Skeletal muscle satellite cell (primary cell): ENCODE results near the gene PARK7. TPM values are rescaled to one million over a fixed set of nuclear protein-coding genes. Genes with fewer than 3 reads are reported as not detected.
"Not testable (repeated sequence)": the region's sequence is repeated elsewhere in the genome, so short reads cannot be mapped to it uniquely, and the experiment has no call there.

Experiments
- H3K27me3 ChIP-seq: 2 replicates; pipeline ENCODE4 v1.7.0; 2013; ENCODE audit warnings: low read length; ENCODE audit not compliant: control insufficient read depth, insufficient read depth
- H3K36me3 ChIP-seq: 2 replicates; pipeline ENCODE4 v1.7.0; 2013; ENCODE audit warnings: mild to moderate bottlenecking, control low read depth, low read length; ENCODE audit not compliant: insufficient read depth
- H3K4me1 ChIP-seq: 2 replicates; pipeline ENCODE4 v1.7.0; 2013; ENCODE audit warnings: low read length; ENCODE audit not compliant: control insufficient read depth, insufficient read depth
- H3K4me2 ChIP-seq: 2 replicates; pipeline ENCODE4 v1.7.0; 2013; ENCODE audit warnings: mild to moderate bottlenecking, low read length
- H3K4me3 ChIP-seq: 2 replicates; pipeline ENCODE4 v1.7.0; 2013; ENCODE audit warnings: low read length
- H3K9ac ChIP-seq: 2 replicates; pipeline ENCODE4 v1.7.0; 2013; ENCODE audit warnings: mild to moderate bottlenecking, low read depth, low read length, moderate library complexity
- H3K9me3 ChIP-seq: replicated peaks from 2 replicates; pipeline ENCODE4 v1.7.0; 2013; ENCODE audit warnings: mild to moderate bottlenecking, control low read depth, low read length
- total RNA-seq: library from RNA; depleted of rRNA; stranded (reverse); fragments of >200 nt; gene quantifications from 2 replicates; pipeline ENCODE4 v1.2.3, GENCODE V29; 2012; rRNA removed

The PARK7 gene
- total RNA-seq: 202 and 212 TPM in 2 replicates

- peak within 1 kb of the TSS; percentile 90 for H3K4me3 ChIP-seq
- H3K4me1 ChIP-seq: peaks cover 9% of the 10 kb centered on the region
- H3K4me2 ChIP-seq: peak within 1 kb of the TSS; percentile 83
- H3K9me3 ChIP-seq: no peaks in the 10 kb centered on the region
- no peaks in the 10 kb centered on the region for H3K27me3 ChIP-seq
- H3K36me3 ChIP-seq: peaks cover 33% of the 10 kb centered on the region
- H3K9ac ChIP-seq: peak within 1 kb of the TSS; percentile 95
Observed at GRCh38 chr1:7961216-7962013, at the start of gene PARK7. Gene PARK7 (plus strand): TSS chr1:7961711. CDS start chr1:7962786, 1,075 bp downstream.

DNA sequence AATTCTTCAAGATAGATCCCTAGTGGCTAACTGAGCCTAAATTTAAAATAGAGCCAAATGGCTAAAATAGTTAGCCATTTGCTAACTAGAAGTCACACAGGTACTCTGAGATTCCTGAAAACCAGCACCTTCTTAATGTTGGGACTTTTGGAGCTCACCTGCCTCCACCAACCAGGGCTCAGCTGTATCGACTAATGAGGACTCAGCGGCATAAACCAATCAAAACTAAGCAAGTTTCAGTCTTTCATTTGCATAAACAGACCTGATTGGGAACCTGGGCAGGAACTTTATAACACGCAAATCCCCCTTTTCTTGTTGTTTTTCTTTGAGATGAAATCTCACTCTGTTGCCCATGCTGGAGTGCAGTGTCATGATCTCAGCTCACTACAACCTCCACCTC, 49.4 kb upstream of the PARK7 start:
- H3K36me3 ChIP-seq: no peaks in the 10 kb centered on the region
- H3K4me2 ChIP-seq: no peak overlapping the region
- peaks cover 2% of the 10 kb centered on the region for H3K27me3 ChIP-seq
- H3K4me1 ChIP-seq: no peaks in the 10 kb centered on the region
- H3K9ac ChIP-seq: no peak overlapping the region
- H3K4me3 ChIP-seq: no peak overlapping the region
- no peaks in the 10 kb centered on the region for H3K9me3 ChIP-seq

- Histone ChIP-seq H3K4me2 (no peak overlapping the region), H3K27me3 (peaks cover 2% of the 10 kb centered on the region), H3K4me3 (no peak overlapping the region), H3K4me1 (no peaks in the 10 kb centered on the region), H3K36me3 (no peaks in the 10 kb centered on the region), H3K9ac (no peak overlapping the region), H3K9me3 (no peaks in the 10 kb centered on the region)
Observed at GRCh38 chr1:7912743-7913557, 48.6 kb upstream of the PARK7 start.

DNA sequence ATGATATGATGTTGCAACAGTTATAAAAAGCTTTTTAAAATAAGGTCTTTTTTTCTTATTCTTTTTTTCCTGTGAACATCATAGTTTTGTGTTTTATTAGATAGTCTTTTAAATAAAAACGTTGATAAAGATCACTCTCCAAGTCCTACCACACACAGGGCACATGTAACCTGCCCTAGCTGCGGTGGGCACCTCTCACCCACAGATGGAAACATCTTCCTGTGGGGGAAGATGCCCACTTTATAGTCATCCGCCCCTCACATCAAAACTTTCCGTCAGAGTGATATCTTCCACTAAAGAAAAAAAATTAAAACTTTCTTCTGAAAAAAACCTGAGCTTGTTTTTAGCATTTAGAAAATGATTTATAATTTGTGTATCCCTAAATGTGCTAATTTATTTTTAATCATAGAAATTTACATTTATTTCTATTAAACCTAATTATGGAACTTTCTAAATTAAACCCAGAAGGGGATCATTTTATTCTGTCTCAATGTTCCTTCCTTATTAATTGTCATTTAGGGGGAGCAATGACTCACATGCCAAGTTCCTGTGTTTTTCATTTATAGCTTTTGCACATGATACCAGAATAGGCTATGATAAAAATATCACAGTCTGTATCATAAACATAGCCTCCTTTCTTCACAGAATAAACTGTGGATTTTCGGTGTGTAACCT, 45.5 kb upstream of the PARK7 start:
- Histone ChIP-seq H3K27me3 (peaks cover 2% of the 10 kb centered on the region), H3K4me3 (no peak overlapping the region)

DNA sequence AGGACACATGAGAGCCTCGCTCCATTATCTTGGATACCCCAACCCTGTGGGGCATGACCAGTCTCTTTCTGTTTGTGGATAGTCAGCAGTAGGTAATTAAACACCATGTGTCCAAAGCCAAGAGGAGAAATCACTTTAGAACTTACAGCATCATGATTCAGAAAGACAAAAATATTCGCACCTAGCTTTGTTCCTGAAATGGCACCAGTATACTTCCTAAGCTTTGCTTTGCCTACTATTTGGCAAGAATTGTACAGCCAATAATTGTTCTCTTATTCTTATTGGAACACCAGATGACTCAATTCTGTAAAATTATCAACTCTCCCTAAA, 45.0 kb upstream of the PARK7 start:
- Histone ChIP-seq H3K9ac (no peak overlapping the region), H3K4me3 (no peak overlapping the region), H3K4me2 (no peak overlapping the region), H3K9me3 (no peaks in the 10 kb centered on the region), H3K36me3 (no peaks in the 10 kb centered on the region), H3K27me3 (peaks cover 2% of the 10 kb centered on the region), H3K4me1 (peaks cover 9% of the 10 kb centered on the region)

More for the DNA sequence above, 45.5 kb upstream of the PARK7 start:
- Histone ChIP-seq H3K36me3 (no peaks in the 10 kb centered on the region), H3K4me1 (peaks cover 8% of the 10 kb centered on the region), H3K9me3 (no peaks in the 10 kb centered on the region), H3K9ac (no peak overlapping the region), H3K4me2 (no peak overlapping the region)

GRCh38 chr1:7917971-7918370, 43.5 kb upstream of the PARK7 start:
- H3K4me1 ChIP-seq: peaks cover 15% of the 10 kb centered on the region
- not testable (repeated sequence) for H3K4me2 ChIP-seq, H3K4me3 ChIP-seq, H3K9me3 ChIP-seq, H3K36me3 ChIP-seq, H3K27me3 ChIP-seq, H3K9ac ChIP-seq

- Histone ChIP-seq H3K9me3 (no peaks in the 10 kb centered on the region), H3K36me3 (no peaks in the 10 kb centered on the region), H3K27me3 (no peaks in the 10 kb centered on the region), H3K4me1 (peaks cover 15% of the 10 kb centered on the region), H3K4me3 (no peak overlapping the region), H3K9ac (no peak overlapping the region), H3K4me2 (no peak overlapping the region)
Observed at GRCh38 chr1:7919880-7920279, 41.6 kb upstream of the PARK7 start.

- Histone ChIP-seq H3K36me3 (no peaks in the 10 kb centered on the region), H3K4me3 (peak overlapping the region; percentile 65), H3K4me2 (peak overlapping the region; percentile 82), H3K9me3 (no peaks in the 10 kb centered on the region), H3K9ac (peak overlapping the region; percentile 71), H3K4me1 (peaks cover 15% of the 10 kb centered on the region), H3K27me3 (peaks cover 2% of the 10 kb centered on the region)
Observed at GRCh38 chr1:7921796-7922195, 39.7 kb upstream of the PARK7 start.

GRCh38 chr1:7922301-7922700, 39.2 kb upstream of the PARK7 start:
- Histone ChIP-seq H3K9me3 (no peaks in the 10 kb centered on the region), H3K36me3 (no peaks in the 10 kb centered on the region), H3K4me3 (peak overlapping the region; percentile 65), H3K9ac (peak overlapping the region; percentile 71), H3K4me1 (peaks cover 15% of the 10 kb centered on the region), H3K4me2 (peak overlapping the region; percentile 82), H3K27me3 (peaks cover 2% of the 10 kb centered on the region)

DNA sequence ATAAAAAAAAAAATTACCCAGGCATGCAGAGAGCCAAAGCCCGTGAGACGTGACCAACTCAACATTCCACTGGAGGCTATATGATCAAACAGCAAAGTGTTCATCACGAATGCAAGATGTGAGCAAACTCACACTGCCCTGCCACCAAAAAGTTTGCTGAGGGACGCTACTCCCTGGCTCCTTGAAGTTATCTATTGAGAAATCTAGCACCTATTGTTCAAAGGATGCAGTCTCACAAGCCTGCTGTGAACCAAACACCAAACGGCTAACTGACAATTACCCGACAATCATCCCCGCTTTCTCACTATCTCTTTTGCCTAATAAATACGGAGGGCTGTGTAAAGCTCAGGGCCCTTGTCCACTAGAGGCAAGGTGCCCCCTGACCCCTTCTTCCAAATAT, 34.5 kb upstream of the PARK7 start:
- H3K4me3 ChIP-seq, H3K4me2 ChIP-seq, H3K9ac ChIP-seq, H3K36me3 ChIP-seq, H3K4me1 ChIP-seq, H3K9me3 ChIP-seq: not testable (repeated sequence)
- H3K27me3 ChIP-seq: peaks cover 26% of the 10 kb centered on the region

DNA sequence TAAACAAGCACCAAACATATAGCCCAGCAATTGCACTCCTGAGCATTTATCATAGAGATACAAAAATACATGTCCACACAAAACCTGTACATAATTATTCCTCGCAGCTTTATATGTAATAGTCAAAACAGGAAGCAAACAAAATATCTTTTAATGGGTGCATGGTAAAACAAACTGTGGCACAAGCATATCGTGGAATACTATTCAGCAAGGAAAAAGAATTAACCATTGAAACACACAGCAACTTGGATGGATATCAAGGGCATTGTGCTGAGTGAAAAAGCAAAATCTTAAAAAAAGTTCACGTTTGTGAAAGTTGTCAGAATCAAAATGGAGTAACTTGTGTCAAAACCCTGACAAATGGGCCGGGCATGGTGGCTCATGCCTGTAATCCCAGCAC, 33.3 kb upstream of the PARK7 start:
- Histone ChIP-seq H3K9ac (no peak overlapping the region), H3K4me1 (no peaks in the 10 kb centered on the region), H3K4me2 (no peak overlapping the region), H3K36me3 (no peaks in the 10 kb centered on the region), H3K27me3 (peaks cover 34% of the 10 kb centered on the region), H3K4me3 (no peak overlapping the region), H3K9me3 (no peaks in the 10 kb centered on the region)
